Activated naive CD4-positive, alpha-beta T cell treated with anti-CD3 and anti-CD28 coated beads, Interleukin-2, amount 50 U/mL, for 24 hours (primary cell): ENCODE data around the gene AQP5.

ENCODE experiments used
- H3K27ac Mint-ChIP-seq: one replicate; pipeline ENCODE4 v1.8.0; 2021; ENCODE audit warnings: mild to moderate bottlenecking, mixed read lengths
- H3K27me3 Mint-ChIP-seq: one replicate; pipeline ENCODE4 v1.8.0; 2021; ENCODE audit warnings: mixed read lengths
- H3K36me3 Mint-ChIP-seq: one replicate; pipeline ENCODE4 v1.8.0; 2021; ENCODE audit warnings: mixed read lengths
- H3K4me1 Mint-ChIP-seq: one replicate; pipeline ENCODE4 v1.8.0; 2021; ENCODE audit warnings: mixed read lengths
- H3K4me3 Mint-ChIP-seq: one replicate; pipeline ENCODE4 v1.8.0; 2021; ENCODE audit warnings: mild to moderate bottlenecking, mixed read lengths
- H3K9me3 Mint-ChIP-seq: one replicate; pipeline ENCODE4 v1.8.0; 2021; ENCODE audit warnings: mixed read lengths

Gene AQP5

DNA sequence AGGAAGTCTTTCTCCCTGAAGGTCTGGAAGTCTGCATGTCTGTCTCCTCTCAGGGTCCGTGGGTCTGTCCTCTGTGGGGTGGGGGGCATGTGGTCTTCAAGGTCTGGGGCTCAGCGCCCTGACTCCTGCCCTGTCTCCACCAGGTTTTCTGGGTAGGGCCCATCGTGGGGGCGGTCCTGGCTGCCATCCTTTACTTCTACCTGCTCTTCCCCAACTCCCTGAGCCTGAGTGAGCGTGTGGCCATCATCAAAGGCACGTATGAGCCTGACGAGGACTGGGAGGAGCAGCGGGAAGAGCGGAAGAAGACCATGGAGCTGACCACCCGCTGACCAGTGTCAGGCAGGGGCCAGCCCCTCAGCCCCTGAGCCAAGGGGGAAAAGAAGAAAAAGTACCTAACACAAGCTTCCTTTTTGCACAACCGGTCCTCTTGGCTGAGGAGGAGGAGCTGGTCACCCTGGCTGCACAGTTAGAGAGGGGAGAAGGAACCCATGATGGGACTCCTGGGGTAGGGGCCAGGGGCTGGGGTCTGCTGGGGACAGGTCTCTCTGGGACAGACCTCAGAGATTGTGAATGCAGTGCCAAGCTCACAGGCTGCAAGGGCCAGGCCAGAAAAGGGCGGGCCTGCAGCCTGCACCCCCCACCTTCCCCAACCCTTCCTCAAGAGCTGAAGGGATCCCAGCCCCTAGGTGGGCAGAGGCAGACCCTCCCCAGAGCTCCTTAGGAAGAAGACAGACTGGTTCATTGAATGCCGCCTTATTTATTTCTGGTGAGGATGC, 3.4 kb downstream of the AQP5 start:
- no peaks in the 10 kb centered on the region for H3K9me3 Mint-ChIP-seq

DNA sequence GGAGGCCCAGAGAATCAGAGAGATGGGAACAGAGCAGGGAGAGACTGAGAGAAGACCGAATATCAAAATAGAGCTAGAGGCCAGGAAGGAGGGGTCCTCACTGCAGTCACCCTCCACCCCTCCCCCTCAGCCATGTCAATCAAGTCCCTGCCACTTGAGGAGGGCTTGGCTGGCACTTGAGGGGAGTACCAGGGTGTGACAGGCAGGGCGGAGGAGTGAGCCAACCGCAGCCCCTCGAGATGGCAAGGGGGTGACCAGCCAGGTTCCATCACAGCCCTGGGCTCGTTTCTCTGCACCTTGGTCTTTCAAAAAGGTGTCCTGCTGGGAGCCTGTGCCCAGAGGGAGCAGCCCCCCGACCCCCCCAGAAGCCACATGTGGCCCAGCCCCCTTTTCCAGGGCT, 4.2 kb downstream of the AQP5 start:
- Mint-ChIP-seq H3K36me3 (no peaks in the 10 kb centered on the region), H3K4me3 (no peak overlapping the region), H3K4me1 (peaks cover under 1% of the 10 kb centered on the region), H3K27ac (no peak overlapping the region), H3K9me3 (no peaks in the 10 kb centered on the region), H3K27me3 (peaks cover 15% of the 10 kb centered on the region)

More for the DNA sequence above, 3.4 kb downstream of the AQP5 start:
- H3K27ac Mint-ChIP-seq: no peak overlapping the region
- H3K36me3 Mint-ChIP-seq: no peaks in the 10 kb centered on the region
- H3K4me1 Mint-ChIP-seq: peaks cover 7% of the 10 kb centered on the region
- no peak overlapping the region for H3K4me3 Mint-ChIP-seq
- peaks cover 23% of the 10 kb centered on the region for H3K27me3 Mint-ChIP-seq

DNA sequence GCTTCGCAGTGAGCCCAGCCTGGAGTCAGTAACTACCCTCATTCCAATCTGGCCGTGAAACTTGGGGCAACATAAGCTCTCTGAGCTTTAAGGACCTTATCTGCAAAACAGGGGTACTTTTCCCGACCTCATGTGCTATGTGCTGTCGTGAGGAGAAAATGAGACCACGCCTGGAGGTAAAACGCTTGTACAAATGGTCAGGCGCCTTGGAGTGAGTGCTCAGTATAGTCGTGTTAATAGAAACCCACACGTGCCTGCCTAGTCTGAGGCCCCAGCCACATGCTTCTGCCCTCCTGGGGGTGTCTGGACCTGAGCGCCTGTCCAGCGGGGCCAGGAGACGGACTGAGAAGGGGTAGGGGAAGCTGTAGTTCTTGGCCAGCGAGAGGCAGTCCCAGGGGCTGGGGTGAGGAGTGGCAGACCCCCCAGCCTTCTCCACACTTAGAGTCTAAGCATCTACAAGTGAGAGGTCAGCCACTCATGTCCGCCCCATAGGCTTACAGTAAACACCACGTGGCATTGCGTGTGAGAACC, 4.9 kb downstream of the AQP5 start:
- no peaks in the 10 kb centered on the region for H3K36me3 Mint-ChIP-seq
- H3K4me3 Mint-ChIP-seq: no peak overlapping the region
- H3K4me1 Mint-ChIP-seq: no peaks in the 10 kb centered on the region
- H3K27me3 Mint-ChIP-seq: peaks cover 15% of the 10 kb centered on the region
- peak overlapping the region; percentile 63 for H3K27ac Mint-ChIP-seq
- no peaks in the 10 kb centered on the region for H3K9me3 Mint-ChIP-seq

DNA sequence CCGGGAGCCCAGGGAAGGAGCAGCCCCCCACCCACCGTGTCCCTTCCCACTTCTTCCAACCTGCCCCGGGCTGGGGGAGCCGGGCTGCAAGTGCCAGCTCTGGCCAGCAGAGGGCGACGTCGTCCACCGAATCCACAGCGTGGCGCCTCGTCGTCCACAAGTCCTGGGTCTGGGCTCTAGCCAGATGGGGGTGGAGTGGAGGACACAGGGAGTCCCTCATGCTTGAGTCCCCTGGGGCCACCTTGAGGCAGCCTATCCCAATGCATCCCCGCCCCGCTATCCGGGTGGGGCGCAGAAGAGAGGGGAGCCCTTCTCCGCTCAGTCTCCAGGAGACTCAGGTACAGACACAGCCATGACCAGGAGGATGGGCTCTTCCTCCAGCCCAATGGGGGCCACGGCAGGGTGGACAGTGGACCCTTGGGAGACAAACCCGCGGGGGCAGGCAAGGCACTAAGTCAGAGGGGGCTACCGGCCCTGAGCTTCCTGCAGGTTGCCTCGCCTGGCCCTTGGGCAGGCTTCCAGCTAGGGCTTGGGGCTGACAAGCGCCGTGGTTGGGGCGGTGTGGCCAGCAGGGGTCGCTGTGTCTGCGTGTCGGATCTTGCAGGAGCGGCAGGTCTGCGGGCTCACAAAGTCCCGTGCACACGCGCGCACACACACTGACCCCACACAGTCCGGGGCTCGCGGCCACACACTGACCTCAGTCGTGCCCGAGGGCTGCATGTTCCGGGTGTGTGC, 5.5 kb downstream of the AQP5 start:
- Mint-ChIP-seq H3K4me3 (peak overlapping the region; percentile 76), H3K36me3 (no peaks in the 10 kb centered on the region), H3K27me3 (peaks cover 15% of the 10 kb centered on the region), H3K27ac (no peak overlapping the region), H3K4me1 (no peaks in the 10 kb centered on the region), H3K9me3 (no peaks in the 10 kb centered on the region)

DNA sequence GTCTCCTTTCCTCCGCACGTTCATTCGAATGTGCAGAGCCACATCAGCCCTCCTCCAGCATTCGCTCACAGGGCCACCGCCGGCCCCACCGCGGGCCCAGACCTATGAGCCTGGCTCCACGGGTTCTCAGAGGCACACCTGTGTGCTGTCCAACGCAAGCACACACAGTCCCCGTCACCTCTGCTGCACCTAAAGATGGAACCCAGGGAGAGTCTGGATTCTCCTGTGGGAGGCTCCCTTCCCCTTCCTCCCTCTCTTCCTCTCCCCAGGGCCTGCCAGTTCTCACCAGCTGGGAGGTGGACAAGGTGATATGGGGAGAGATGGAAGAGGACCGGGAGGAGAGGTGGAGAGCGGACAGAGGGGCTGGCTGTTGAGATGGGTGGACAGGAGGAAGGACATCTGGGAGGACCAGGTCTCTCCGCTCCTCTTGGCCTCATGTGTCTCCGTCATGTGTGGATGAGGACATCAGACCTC, 6.1 kb downstream of the AQP5 start:
- Mint-ChIP-seq H3K27ac (no peak overlapping the region), H3K4me1 (no peaks in the 10 kb centered on the region), H3K9me3 (no peaks in the 10 kb centered on the region), H3K27me3 (peaks cover 12% of the 10 kb centered on the region), H3K4me3 (peak overlapping the region; percentile 76), H3K36me3 (no peaks in the 10 kb centered on the region)

DNA sequence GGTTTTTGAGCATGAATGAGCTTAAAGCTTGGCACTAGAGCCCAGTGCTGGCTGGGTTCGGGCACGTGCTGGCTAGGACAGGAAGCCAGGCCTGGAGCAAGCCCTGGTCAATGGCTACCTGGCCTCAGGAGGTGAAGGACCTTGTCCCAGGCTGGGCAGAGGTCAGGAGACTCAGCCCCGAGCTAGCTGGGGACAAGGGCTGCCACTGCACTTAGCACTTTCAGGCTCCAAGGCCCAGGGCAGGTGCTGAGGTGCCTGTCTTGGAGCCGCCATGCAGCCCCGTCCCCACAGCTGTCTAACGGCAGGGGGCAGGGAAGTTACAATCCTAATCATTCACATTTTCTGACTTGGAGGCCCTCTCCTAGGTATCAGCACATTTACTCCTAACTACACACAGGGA, 6.8 kb downstream of the AQP5 start:
- Mint-ChIP-seq H3K27ac (no peak overlapping the region), H3K27me3 (peaks cover 11% of the 10 kb centered on the region), H3K36me3 (no peaks in the 10 kb centered on the region), H3K4me1 (no peaks in the 10 kb centered on the region), H3K9me3 (no peaks in the 10 kb centered on the region), H3K4me3 (no peak overlapping the region)

DNA sequence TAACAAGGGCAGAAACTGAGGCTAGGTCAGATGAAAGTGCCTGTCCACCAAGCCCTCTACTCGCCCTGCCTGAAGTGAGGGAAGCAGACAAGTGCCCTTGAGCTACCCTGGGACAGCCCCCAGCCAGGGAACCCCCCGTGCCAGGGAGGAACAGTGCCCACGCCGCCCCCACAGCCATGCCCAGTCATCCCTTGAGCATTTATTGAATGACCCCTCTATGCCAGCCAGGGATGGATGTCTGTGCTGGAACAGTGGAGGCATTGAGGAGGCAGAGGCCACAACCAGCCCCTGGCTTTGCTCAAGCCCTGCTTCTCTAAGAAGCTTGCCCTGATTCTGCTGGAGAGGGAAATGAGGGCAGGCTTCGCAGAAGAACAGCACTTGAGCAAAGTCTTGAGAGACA, 7.4 kb downstream of the AQP5 start:
- Mint-ChIP-seq H3K4me1 (no peaks in the 10 kb centered on the region), H3K27ac (no peak overlapping the region), H3K4me3 (no peak overlapping the region), H3K36me3 (no peaks in the 10 kb centered on the region), H3K9me3 (no peaks in the 10 kb centered on the region), H3K27me3 (peaks cover 9% of the 10 kb centered on the region)

DNA sequence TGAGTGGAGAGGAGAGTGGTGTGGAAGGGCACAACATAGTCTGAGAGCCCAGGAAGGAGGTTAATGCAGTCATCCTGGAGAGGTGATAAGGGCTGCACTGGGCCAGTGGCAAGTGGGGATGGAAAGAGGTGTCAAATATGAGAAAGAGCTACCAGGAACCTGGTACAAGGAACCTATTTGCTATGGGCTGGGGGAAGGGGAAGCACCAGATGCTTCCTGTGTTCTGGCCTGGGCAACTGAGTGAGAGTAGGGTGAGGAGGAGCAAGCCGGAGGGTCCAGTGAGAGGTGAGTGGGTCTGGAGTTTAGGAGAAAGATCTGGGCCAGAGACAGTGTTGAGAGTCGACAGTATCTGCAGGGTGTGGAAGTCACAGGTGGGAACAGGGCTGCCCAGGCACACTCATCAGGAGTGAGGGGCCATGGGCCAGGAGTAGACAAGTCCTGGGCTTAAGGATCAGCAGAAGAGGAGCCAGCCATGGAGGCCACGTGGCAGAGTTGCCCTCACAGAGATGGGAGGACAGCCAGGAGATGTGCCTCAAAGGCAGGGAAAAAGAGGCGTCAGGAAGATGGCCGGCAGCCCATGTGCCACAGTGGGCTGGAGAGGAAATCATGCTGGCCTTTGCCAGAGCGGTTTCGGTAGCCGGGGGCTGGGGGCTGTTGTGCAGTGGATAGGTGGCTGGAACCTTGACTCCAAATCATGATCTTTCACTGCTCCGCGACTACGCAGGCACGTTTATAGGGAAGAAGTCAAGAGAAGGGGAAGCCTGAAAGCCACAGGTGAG, 8.2 kb downstream of the AQP5 start:
- peaks cover 4% of the 10 kb centered on the region for H3K27me3 Mint-ChIP-seq
- H3K9me3 Mint-ChIP-seq: no peaks in the 10 kb centered on the region
- no peak overlapping the region for H3K4me3 Mint-ChIP-seq
- no peaks in the 10 kb centered on the region for H3K4me1 Mint-ChIP-seq
- H3K27ac Mint-ChIP-seq: no peak overlapping the region
- H3K36me3 Mint-ChIP-seq: no peaks in the 10 kb centered on the region

DNA sequence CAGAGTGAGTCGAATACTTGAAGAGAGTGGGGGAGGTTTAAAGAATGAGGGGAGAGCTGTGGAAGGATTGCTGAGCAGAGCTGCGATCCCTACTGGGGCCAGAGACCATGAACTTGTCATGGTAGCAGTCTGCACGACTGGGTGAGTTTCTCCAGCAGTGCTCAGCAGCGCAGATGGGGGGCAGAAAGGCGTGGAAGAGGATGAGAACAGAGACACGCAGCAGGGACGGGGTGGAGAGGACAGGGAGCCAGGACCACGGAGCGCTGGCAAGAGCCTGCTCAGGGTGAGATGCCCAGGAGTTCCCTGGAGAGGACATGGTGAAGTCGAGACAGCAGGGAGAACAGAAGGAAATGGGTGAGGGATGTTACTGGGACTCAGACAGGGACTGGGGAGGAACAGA, 9.0 kb downstream of the AQP5 start:
- Mint-ChIP-seq H3K27ac (no peak overlapping the region), H3K4me1 (no peaks in the 10 kb centered on the region), H3K4me3 (no peak overlapping the region), H3K36me3 (no peaks in the 10 kb centered on the region), H3K9me3 (no peaks in the 10 kb centered on the region), H3K27me3 (peaks cover 2% of the 10 kb centered on the region)

DNA sequence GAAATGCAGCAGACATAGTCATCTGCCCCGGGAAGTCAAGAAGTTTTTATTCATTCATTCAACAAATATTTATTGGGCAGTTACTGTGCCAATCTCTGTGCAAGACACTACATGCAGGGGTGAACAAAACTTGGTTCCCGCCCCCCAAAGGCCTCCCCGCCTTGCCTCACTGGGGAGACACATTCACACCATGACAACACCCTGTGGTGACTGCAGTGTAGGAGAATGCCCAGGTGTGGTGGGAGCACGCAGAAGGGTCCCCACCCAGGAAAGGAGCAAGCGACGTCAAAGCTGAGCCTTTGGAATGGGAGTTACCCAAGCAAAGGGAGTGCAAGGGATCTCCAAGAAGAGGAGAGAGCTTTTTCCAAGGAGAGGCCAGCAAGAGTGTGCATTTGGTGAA, 9.5 kb downstream of the AQP5 start:
- no peaks in the 10 kb centered on the region for H3K4me1 Mint-ChIP-seq
- no peak overlapping the region for H3K27ac Mint-ChIP-seq
- no peaks in the 10 kb centered on the region for H3K9me3 Mint-ChIP-seq
- H3K27me3 Mint-ChIP-seq: peaks cover 2% of the 10 kb centered on the region
- no peaks in the 10 kb centered on the region for H3K36me3 Mint-ChIP-seq
- no peak overlapping the region for H3K4me3 Mint-ChIP-seq

DNA sequence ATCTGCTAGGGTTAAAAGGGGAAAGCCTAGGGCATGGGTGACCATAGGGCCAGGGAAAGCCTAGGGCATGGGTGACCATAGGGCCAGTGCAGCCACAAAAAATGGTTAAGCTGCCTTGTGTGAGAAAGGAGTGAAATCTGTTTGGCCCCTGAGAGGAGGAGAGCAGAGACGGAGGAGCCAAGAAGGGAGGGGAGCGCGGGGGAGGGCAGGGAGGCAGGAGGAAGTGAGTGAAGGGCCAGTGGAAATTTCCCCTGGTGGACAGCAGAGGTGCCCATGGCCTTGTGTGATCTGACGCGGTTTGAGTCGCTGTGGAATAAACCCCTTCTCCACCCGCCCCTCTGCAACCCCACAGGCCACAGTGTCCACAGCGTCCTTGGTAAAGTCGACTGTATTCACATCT, 10.5 kb downstream of the AQP5 start:
- Mint-ChIP-seq H3K27me3 (no peaks in the 10 kb centered on the region), H3K4me3 (no peak overlapping the region), H3K27ac (no peak overlapping the region), H3K4me1 (no peaks in the 10 kb centered on the region), H3K9me3 (no peaks in the 10 kb centered on the region), H3K36me3 (no peaks in the 10 kb centered on the region)

DNA sequence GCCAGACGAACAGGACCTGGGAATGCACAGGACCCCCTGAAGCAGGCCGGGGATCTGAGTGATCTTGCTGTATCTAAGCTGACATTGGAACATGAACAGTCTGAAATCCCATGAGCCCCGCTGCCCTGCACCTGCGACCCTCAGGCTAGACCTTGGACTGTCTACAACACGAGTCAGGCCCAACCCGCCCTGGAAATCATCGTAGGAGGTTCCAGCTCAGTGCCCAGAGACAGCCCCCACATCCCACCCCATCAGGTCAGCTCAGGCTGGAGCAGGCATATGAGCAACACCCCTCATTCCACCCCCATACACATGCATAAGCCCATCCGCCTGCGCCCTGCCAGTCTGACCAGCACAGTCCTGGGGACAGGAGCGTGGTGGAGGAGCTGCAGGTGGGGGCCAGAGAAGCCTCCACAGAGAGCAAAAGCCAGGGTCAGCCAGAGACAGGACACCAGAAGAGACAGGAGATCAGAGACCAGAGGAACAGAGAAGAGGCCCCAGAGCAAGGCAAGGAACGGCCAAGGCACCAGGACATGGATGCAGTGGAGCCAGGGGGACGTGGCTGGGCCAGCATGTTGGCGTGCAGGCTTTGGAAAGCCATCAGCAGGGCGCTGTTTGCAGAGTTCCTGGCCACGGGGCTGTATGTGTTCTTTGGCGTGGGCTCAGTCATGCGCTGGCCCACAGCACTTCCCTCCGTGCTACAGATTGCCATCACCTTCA, 11.1 kb downstream of the AQP5 start, which contains the start of gene AQP6:
Gene AQP6 (plus strand): TSS at position 307 of the 720 bp plus-strand sequence. CDS start 227 bp downstream, at position 534.
- H3K27ac Mint-ChIP-seq: no peak within 1 kb of the TSS

DNA sequence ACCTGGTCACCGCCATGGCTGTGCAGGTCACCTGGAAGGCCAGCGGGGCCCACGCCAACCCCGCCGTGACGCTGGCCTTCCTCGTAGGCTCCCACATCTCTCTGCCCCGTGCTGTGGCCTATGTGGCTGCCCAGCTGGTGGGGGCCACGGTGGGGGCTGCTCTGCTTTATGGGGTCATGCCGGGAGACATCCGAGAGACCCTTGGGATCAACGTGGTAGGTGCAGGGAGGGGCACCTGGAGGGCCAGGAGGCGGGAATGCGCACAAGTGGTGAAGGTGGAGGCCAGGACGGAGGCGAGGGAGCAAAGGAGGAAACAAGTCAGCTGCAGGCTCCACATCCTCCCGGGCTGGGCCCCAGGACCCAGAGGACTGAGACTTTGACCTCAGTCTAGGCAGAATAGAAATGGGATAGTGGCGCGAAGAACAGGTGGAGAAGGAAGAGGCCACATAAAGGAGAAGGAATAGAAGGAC, 11.7 kb downstream of the AQP5 start:
- Mint-ChIP-seq H3K36me3 (no peaks in the 10 kb centered on the region), H3K27ac (no peak overlapping the region), H3K9me3 (no peaks in the 10 kb centered on the region)

More for the DNA sequence above, 11.1 kb downstream of the AQP5 start, which contains the start of gene AQP6:
- H3K9me3 Mint-ChIP-seq: no peaks in the 10 kb centered on the region
- no peaks in the 10 kb centered on the region for H3K27me3 Mint-ChIP-seq
- no peaks in the 10 kb centered on the region for H3K36me3 Mint-ChIP-seq
- no peaks in the 10 kb centered on the region for H3K4me1 Mint-ChIP-seq
- H3K4me3 Mint-ChIP-seq: no peak within 1 kb of the TSS

DNA sequence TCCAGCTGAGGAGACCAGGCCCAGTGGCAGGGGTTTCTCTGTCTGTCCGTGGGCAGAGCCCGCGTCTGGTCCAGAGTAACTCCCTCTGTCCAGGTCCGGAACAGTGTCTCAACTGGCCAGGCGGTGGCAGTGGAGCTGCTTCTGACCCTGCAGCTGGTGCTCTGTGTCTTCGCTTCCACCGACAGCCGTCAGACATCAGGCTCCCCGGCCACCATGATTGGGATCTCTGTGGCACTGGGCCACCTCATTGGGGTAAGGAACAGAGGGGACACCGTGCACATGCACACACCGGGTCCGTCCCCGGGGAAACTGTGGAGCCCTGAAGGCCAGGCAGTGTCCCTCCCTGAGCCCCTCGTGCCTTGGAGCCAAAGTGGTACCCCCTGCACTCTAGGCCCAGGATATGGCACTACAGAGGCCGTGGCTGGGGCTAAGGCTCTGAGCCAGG, 12.6 kb downstream of the AQP5 start:
- Mint-ChIP-seq H3K27ac (no peak overlapping the region), H3K27me3 (no peaks in the 10 kb centered on the region)

More for the DNA sequence above, 11.7 kb downstream of the AQP5 start:
- H3K4me3 Mint-ChIP-seq: no peak overlapping the region
- no peaks in the 10 kb centered on the region for H3K4me1 Mint-ChIP-seq
- H3K27me3 Mint-ChIP-seq: no peaks in the 10 kb centered on the region

More for the DNA sequence above, 12.6 kb downstream of the AQP5 start:
- H3K4me1 Mint-ChIP-seq: no peaks in the 10 kb centered on the region
- H3K9me3 Mint-ChIP-seq: no peaks in the 10 kb centered on the region
- no peaks in the 10 kb centered on the region for H3K36me3 Mint-ChIP-seq
- no peak overlapping the region for H3K4me3 Mint-ChIP-seq
